Ascending aorta (tissue), 2 donors: Measurements from ENCODE around the gene ST6GALNAC3. TPM values are rescaled to one million over a fixed set of nuclear protein-coding genes. Genes with fewer than 3 reads are reported as not detected.

Experiments
- DNase-seq, 2 donors: peaks; one replicate each; pipeline ENCODE4 v3.0.0-alpha.2; 2019; ENCODE audit warnings: low spot score in 2 of 2
- H3K27ac ChIP-seq, 2 donors: fragments of 200-600 bp; sonication (generic); one replicate each; pipeline ENCODE4 v1.5.1; 2016 to 2017; ENCODE audit warnings: mild to moderate bottlenecking in 1 of 2
- H3K27me3 ChIP-seq: fragments of 200-600 bp; sonication (generic); one replicate; pipeline ENCODE4 v1.5.1; 2017
- H3K36me3 ChIP-seq, 2 donors: fragments of 200-600 bp; sonication (generic); one replicate each; pipeline ENCODE4 v1.5.1; 2016
- H3K4me1 ChIP-seq, 2 donors: fragments of 200-600 bp; sonication (generic); one replicate each; pipeline ENCODE4 v1.5.1; 2016 to 2017; ENCODE audit warnings: mild to moderate bottlenecking in 1 of 2
- H3K4me3 ChIP-seq, 2 donors: fragments of 200-600 bp; sonication (generic); one replicate each; pipeline ENCODE4 v1.5.1; 2016 to 2017; ENCODE audit warnings: mild to moderate bottlenecking in 1 of 2
- H3K9me3 ChIP-seq, 2 donors: fragments of 200-600 bp; sonication (generic); one replicate each; pipeline ENCODE4 v1.5.1; 2016
- intact Hi-C: fragments of 100-400 bp; cut with DNase I; formaldehyde crosslinking; loops from one replicate; pipeline ENCODE4 v1.15.1; 2023
- total RNA-seq: library from RNA; depleted of rRNA; stranded (reverse); fragments of >200 nt; gene quantifications from one replicate; pipeline ENCODE4 v1.1.0, GENCODE V29; 2016
- TF ChIP-seq, protein P1 (sequence below), 3 experiments: fragments of 200-600 bp in 2 of 3; fragments of 450-650 bp in 1 of 3; sonication (generic) in 2 of 3; IDR thresholded peaks; one replicate each; pipeline ENCODE4 v1.5.1; 2016 to 2019; ENCODE audit warnings: antibody characterized with exemption in 3 of 3, mild to moderate bottlenecking in 1 of 3, moderate library complexity in 1 of 3

The ST6GALNAC3 gene
- total RNA-seq, 1 donor from 2014 or later, result 34.5 TPM

DNA sequence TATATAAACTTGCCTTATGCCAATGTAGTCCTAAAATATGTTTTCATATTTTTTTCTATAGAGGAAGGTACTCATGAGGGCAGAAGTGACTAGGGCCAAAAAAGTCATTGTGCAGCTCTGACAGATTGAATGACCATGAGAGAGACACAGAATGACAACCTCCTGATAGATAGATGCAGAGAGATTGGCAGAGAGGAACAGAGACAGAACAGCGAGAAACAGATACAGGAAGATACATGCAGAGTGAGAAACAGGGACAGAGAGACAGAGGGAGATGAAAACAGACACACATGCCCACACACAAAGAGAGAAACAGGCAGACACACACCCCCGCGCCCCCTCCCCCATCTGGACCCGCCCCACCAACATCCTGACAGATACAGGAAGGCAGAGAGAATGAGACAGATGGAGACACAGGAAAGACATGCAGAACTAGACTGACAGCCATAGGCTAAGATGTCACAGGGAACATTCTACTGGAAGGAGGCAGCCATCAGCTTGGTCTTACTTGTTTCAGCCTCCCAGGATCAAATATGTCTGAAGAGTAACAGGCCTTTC is 211.1 kb downstream of the ST6GALNAC3 start:
- intact Hi-C loops, result no loop called here
- no peaks in the 10 kb centered on the region for H3K9me3 ChIP-seq
- H3K4me3 ChIP-seq, result no peak overlapping the region
- TF ChIP-seq, protein P1, sequence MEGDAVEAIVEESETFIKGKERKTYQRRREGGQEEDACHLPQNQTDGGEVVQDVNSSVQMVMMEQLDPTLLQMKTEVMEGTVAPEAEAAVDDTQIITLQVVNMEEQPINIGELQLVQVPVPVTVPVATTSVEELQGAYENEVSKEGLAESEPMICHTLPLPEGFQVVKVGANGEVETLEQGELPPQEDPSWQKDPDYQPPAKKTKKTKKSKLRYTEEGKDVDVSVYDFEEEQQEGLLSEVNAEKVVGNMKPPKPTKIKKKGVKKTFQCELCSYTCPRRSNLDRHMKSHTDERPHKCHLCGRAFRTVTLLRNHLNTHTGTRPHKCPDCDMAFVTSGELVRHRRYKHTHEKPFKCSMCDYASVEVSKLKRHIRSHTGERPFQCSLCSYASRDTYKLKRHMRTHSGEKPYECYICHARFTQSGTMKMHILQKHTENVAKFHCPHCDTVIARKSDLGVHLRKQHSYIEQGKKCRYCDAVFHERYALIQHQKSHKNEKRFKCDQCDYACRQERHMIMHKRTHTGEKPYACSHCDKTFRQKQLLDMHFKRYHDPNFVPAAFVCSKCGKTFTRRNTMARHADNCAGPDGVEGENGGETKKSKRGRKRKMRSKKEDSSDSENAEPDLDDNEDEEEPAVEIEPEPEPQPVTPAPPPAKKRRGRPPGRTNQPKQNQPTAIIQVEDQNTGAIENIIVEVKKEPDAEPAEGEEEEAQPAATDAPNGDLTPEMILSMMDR (IDR thresholded peaks at IDR 0.05), result no peak
- no peaks in the 10 kb centered on the region for H3K27me3 ChIP-seq
- DNase-seq, result no peak
- H3K36me3 ChIP-seq, result no peaks in the 10 kb centered on the region
- no peak overlapping the region for H3K27ac ChIP-seq
- no peaks in the 10 kb centered on the region for H3K4me1 ChIP-seq

DNA sequence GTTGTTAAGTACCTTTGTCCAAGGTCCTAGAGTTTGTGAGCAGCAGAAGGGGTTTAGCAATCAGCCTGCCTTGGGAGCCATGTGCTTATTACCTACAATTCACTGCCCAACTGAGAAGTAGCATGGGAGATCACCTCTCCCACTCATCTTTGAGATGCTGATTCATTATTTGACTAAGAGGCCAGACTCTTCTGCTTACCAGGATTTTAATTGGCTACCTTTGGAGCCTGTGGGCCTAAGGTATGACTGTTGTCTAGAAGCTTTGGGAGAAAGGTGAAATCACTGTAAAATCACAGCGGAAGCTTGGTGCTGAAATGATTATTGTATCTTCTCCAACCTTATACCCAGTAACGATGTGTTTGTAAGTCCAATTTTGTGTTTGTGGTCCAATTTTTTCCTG is 213.4 kb downstream of the ST6GALNAC3 start:
- no peaks in the 10 kb centered on the region for H3K9me3 ChIP-seq
- intact Hi-C loops, result no loop called here
- no peak for DNase-seq
- H3K27ac ChIP-seq, result no peak overlapping the region
- no peaks in the 10 kb centered on the region for H3K36me3 ChIP-seq
- H3K4me3 ChIP-seq, result no peak overlapping the region
- H3K27me3 ChIP-seq, result no peaks in the 10 kb centered on the region
- H3K4me1 ChIP-seq, result no peaks in the 10 kb centered on the region
- TF ChIP-seq, protein P1 (IDR thresholded peaks at IDR 0.05), result no peak

DNA sequence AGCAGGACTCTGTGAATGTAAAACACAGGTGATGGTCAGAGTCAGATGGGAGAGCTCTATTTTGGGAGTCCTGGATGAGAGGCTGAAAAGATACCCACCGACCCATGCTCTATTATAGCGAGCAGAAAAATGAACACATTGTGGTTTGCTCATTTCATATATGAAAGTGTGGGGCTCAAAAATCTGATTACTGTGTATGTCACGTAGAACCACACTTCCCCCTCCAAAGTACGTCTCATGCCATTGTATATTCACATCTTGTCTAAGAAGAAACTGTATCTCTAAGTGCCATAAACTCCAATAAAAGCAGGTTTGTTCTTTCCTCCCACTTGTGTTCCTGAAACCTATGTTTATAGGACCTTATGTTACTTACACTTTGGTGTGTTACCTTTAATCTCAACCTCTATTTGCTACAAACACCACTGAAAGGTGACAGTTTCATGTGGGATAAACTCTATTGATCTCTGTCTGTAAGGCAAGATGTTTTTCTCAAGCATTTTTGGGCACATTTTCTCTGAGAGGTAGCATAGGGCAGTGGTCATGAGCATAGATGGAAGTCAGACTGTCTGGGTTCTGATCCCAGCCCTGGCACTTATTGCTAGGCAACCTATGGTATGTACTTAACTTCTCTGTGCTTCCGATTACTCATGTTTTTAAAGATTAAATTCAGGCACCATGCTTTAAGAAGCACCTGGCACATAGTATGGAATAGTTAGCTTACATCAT is 214.4 kb downstream of the ST6GALNAC3 start:
- no peak overlapping the region for H3K4me3 ChIP-seq
- intact Hi-C loops, result no loop called here
- H3K27ac ChIP-seq, result no peak overlapping the region
- no peaks in the 10 kb centered on the region for H3K9me3 ChIP-seq
- no peaks in the 10 kb centered on the region for H3K27me3 ChIP-seq
- H3K36me3 ChIP-seq, result no peaks in the 10 kb centered on the region
- TF ChIP-seq, protein P1 (IDR thresholded peaks at IDR 0.05), result no peak
- DNase-seq, result no peak
- H3K4me1 ChIP-seq, result no peaks in the 10 kb centered on the region

DNA sequence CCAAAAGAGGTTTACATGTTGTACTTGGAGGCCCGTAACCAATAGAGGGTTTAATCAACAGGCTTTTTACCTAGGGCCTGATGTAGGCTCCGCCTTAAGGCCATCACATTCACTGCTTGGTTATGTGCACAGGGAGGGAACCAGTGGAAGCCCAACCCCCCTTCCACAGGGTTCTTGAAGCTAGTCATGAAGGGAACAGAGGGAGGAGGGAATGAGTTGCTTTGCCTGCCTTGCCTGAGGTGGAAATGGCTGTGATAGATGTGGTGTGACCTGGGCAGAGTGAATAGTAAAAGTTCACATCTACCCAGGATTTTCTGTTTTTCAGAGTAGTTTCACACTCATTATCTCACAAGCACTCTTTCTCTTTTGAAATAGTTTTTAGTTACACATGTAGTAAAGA is 215.1 kb downstream of the ST6GALNAC3 start:
- H3K36me3 ChIP-seq, result no peaks in the 10 kb centered on the region

DNA sequence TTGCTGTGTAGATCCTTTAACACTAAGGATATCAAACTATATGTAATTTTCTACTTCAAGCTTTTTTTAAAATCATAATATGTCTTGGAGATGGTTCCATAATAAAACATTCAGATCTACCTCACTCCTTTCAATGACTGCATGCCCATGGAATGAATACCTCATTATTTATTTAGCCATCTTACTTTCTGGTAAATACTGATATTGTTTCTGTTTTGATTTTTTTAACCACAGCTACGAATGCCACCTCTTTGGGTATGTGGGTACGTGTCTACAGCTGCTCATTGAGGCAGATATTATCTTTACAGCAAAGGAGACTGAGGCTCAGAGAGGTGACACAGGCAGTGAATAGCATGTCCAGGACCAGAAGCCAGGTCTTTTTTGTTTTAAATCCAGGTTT is 215.7 kb downstream of the ST6GALNAC3 start:
- Histone ChIP-seq H3K4me1 (no peaks in the 10 kb centered on the region), H3K9me3 (no peaks in the 10 kb centered on the region)

More for the DNA sequence above, 215.1 kb downstream of the ST6GALNAC3 start:
- H3K27ac ChIP-seq, result no peak overlapping the region
- TF ChIP-seq, protein P1 (IDR thresholded peaks at IDR 0.05), result no peak
- intact Hi-C loops, result no loop called here
- no peaks in the 10 kb centered on the region for H3K9me3 ChIP-seq
- H3K4me3 ChIP-seq, result no peak overlapping the region
- no peaks in the 10 kb centered on the region for H3K4me1 ChIP-seq
- DNase-seq, result no peak
- no peaks in the 10 kb centered on the region for H3K27me3 ChIP-seq

More for the DNA sequence above, 215.7 kb downstream of the ST6GALNAC3 start:
- DNase-seq, result no peak
- H3K36me3 ChIP-seq, result no peaks in the 10 kb centered on the region
- TF ChIP-seq, protein P1 (IDR thresholded peaks at IDR 0.05), result no peak
- no peak overlapping the region for H3K4me3 ChIP-seq
- no peaks in the 10 kb centered on the region for H3K27me3 ChIP-seq
- no peak overlapping the region for H3K27ac ChIP-seq
- intact Hi-C loops, result no loop called here
